Endothelial cell (in vitro differentiated cells): ENCODE results near the gene CCDC27. TPM values are rescaled to one million over a fixed set of nuclear protein-coding genes. Genes with fewer than 3 reads are reported as not detected.

Source experiments
- DNase-seq: peaks from one replicate; pipeline ENCODE4 v3.0.0; 2021; ENCODE audit warnings: low spot score
- H3K27ac Mint-ChIP-seq: one replicate; pipeline ENCODE4 v1.8.0; 2021; ENCODE audit warnings: mixed read lengths, inconsistent platforms; ENCODE audit not compliant: unreplicated experiment
- H3K27me3 Mint-ChIP-seq: one replicate; pipeline ENCODE4 v1.8.0; 2021; ENCODE audit warnings: mild to moderate bottlenecking, moderate library complexity, mixed read lengths, inconsistent platforms; ENCODE audit not compliant: unreplicated experiment
- H3K36me3 Mint-ChIP-seq: one replicate; pipeline ENCODE4 v1.8.0; 2021; ENCODE audit warnings: mild to moderate bottlenecking, low read depth, mixed read lengths, inconsistent platforms; ENCODE audit not compliant: unreplicated experiment
- H3K4me1 Mint-ChIP-seq: one replicate; pipeline ENCODE4 v1.8.0; 2021; ENCODE audit warnings: mild to moderate bottlenecking, mixed read lengths, inconsistent platforms; ENCODE audit not compliant: unreplicated experiment
- H3K4me3 Mint-ChIP-seq: one replicate; pipeline ENCODE4 v1.8.0; 2021; ENCODE audit warnings: mild to moderate bottlenecking, mixed read lengths, inconsistent platforms; ENCODE audit not compliant: unreplicated experiment
- H3K9me3 Mint-ChIP-seq: one replicate; pipeline ENCODE4 v1.8.0; 2021; ENCODE audit warnings: mixed read lengths, inconsistent platforms; ENCODE audit not compliant: unreplicated experiment
- CTCF ChIP-seq: fragments of 200-600 bp; sonication (generic); IDR thresholded peaks from one replicate; pipeline ENCODE4 v1.5.0; 2021; ENCODE audit warnings: antibody characterized with exemption; ENCODE audit not compliant: unreplicated experiment
- total RNA-seq: library from RNA; stranded (reverse); fragmentation: NEBNext Ultra II Directional; extraction: Animal tissue kit (Norgen Biotek cat#: 25700); gene quantifications from one replicate; pipeline ENCODE4 v1.2.1, GENCODE V29; 2021; ENCODE audit not compliant: unreplicated experiment

Gene CCDC27
- total RNA-seq, 1 donor from 2014 or later = not detected

GRCh38 chr1:3786468-3787348, 34.5 kb downstream of the CCDC27 start:
- Mint-ChIP-seq H3K27me3 (peaks cover 6% of the 10 kb centered on the region), H3K36me3 (peaks cover 26% of the 10 kb centered on the region), H3K4me3 (no peak overlapping the region), H3K27ac (no peak overlapping the region), H3K4me1 (no peaks in the 10 kb centered on the region), H3K9me3 (no peaks in the 10 kb centered on the region)
- TF ChIP-seq CTCF = no peak
- DNase-seq = no peak

GRCh38 chr1:3787349-3787715, 35.1 kb downstream of the CCDC27 start:
- no peak for TF ChIP-seq CTCF
- H3K27me3 Mint-ChIP-seq = peaks cover 6% of the 10 kb centered on the region
- no peak for DNase-seq
- peak overlapping the region; percentile 24 for H3K27ac Mint-ChIP-seq
- H3K4me1 Mint-ChIP-seq = no peaks in the 10 kb centered on the region
- H3K36me3 Mint-ChIP-seq = peaks cover 26% of the 10 kb centered on the region
- no peaks in the 10 kb centered on the region for H3K9me3 Mint-ChIP-seq
- H3K4me3 Mint-ChIP-seq = no peak overlapping the region

GRCh38 chr1:3787745-3788605, 35.7 kb downstream of the CCDC27 start:
- no peak for DNase-seq
- TF ChIP-seq CTCF = no peak
- H3K9me3 Mint-ChIP-seq = no peaks in the 10 kb centered on the region
- H3K4me1 Mint-ChIP-seq = no peaks in the 10 kb centered on the region
- peaks cover 10% of the 10 kb centered on the region for H3K27me3 Mint-ChIP-seq
- H3K4me3 Mint-ChIP-seq = peak overlapping the region; percentile 51
- peak overlapping the region; percentile 24 for H3K27ac Mint-ChIP-seq
- H3K36me3 Mint-ChIP-seq = peaks cover 26% of the 10 kb centered on the region

GRCh38 chr1:3788756-3789420, 36.6 kb downstream of the CCDC27 start:
- no peak for DNase-seq
- no peak overlapping the region for H3K27ac Mint-ChIP-seq
- H3K27me3 Mint-ChIP-seq = peaks cover 10% of the 10 kb centered on the region
- H3K4me3 Mint-ChIP-seq = no peak overlapping the region
- no peaks in the 10 kb centered on the region for H3K9me3 Mint-ChIP-seq
- TF ChIP-seq CTCF = no peak
- H3K4me1 Mint-ChIP-seq = peaks cover 5% of the 10 kb centered on the region
- H3K36me3 Mint-ChIP-seq = peaks cover 24% of the 10 kb centered on the region
